ENCODE results near the gene XG.
"Not testable (repeated sequence)": the region's sequence is repeated elsewhere in the genome, so short reads cannot be mapped to it uniquely, and the experiment has no call there.

DNA sequence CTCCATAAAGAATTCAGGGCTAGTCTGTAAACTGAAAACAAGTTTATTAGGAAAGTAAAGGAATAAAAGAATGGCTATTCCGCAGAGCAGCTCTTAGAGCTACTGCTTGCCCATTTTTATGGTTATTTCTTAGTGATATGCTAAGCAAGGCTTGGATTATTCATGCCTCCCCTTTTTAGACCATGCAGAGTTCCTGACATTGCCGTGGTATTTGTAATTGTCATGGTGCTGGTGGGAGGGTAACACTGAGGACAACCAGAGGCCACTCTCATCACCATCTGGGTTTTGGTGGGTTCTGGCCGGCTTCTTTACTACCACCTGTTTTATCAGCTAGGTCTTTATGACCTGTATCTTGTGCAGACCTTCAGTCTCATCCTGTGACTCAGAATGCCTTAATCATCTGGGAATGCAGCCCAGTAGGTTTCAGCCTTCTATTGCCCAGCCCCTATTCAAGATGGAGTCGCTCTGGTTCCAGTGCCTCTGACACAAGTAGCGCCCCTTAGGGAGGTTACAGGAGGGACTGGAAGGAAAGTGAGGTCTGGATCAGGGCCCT lies 3.4 kb downstream of the XG start:
- TF ChIP-seq POLR2A, POLR2AphosphoS5 (IDR thresholded peaks at IDR 0.05; ENCODE audit: low read depth, low read length): not testable (repeated sequence)
